GM21423 (cell line): ENCODE data around the gene LZTFL1.
"Not testable (repeated sequence)": the region's sequence is repeated elsewhere in the genome, so short reads cannot be mapped to it uniquely, and the experiment has no call there.

Experiments used
- ATAC-seq: cut with Tn5 transposase; IDR thresholded peaks from one replicate; pipeline ENCODE4 v1.9.1; 2021; ENCODE audit warnings: mild to moderate bottlenecking, moderate library complexity; ENCODE audit not compliant: unreplicated experiment

The LZTFL1 gene

DNA sequence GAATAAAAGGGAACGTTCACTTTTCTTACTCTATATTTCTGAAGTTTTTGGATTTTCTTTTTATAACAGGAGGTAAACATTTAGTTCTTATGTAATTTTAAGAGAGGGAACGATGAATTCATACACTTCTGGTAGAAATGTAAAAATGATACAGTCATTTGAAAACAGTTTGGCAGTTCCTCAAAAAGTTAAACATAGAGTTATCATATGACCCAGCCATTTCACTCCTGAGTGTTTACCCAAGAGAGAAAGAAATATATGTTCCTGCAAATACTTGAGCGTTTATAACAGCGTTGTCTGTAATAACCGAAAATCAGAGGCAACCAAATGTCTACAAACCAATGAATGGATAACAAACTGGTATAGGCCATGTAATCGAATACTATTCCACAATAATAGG, 23.6 kb upstream of the LZTFL1 start:
- ATAC-seq = no peak

DNA sequence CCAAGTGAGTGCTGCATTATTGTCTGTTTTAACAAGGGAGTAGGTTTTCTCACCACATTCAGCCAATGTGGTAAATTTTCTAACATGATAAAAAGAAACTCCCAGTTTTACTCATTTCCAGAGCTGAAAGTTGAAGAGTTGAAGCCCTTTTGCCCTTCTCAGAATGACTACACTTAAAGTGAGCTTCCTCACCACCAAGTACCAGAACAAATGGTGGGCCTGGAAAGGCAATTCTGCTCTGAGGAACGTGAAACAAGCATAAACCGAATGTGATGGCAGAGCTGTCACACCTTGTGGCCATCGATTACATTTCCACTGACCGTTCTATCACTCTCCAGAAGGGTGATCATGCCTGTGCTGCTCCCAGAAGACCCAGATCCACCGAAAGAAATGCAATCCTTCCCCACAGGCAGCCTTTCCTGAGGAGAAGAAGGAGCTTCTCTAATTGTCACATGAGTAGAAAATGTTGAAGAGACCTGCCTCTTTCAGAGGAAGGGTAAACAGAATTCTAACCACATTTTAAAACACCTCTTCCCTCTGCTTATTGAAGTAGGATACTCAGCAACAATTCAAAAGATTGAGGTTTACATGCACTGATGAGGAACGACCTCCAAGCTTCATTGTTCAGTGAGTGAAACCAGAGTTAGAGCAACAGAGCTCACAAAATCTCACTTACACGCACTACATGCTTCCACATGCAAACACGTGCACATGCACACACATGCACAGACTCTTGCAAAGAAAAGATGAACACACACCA, 23.0 kb upstream of the LZTFL1 start:
- ATAC-seq = peak; percentile 61

- ATAC-seq = no peak
Measured at GRCh38 chr3:45861043-45861719, 19.3 kb upstream of the LZTFL1 start.

DNA sequence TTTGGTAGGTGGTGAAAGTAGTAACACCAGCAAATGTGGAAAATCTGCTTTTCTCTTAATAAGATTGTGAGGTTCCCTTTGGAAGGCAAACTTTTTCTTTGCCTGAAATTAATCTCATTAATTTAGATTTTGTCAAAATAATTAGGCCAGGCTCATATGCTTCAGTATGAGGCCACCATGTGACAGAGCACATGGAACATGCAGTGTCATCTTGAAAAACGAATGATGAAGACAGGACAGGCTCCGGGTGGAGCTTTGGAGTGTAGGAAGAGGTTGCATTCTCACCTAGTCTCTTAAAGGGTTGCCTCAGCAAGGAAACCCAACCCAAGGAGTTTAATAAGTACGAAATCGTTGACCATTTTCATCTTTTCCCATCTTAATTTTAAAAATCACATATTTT, 18.6 kb upstream of the LZTFL1 start:
- ATAC-seq = no peak

DNA sequence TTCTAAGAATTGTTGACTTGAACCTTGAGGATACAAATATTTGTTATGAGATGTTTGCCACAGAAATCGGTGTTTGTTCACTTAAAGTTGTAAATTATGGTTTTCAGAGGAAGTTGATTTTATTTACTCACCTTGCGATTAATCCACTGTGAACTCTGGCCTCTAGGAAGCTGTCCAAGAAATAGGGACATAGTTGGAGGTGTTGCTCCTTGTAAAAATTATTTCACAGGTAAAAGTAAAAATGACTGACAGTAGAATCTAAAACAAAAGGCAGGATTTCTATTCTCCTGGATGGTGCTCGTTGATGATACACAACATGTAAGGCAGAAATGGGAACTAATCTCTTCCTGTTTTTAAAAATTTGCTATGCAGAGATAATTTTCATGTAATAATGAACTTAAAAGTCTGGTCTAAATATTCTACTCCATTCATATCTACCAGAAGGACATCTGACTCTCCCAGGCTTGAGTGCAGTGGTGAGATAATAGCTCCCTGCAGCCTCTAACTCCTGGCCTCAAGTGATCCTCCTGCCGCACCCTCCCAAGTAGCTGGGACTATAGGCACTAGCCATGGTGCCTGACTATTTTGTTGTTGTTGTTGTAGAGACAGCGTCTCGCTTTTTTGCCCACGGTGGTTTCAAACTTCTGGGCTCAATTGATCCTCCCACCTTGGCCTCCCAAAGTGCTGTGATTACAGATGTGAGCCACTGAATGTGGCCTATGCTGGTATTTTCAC, 17.1 kb upstream of the LZTFL1 start:
- no peak for ATAC-seq

DNA sequence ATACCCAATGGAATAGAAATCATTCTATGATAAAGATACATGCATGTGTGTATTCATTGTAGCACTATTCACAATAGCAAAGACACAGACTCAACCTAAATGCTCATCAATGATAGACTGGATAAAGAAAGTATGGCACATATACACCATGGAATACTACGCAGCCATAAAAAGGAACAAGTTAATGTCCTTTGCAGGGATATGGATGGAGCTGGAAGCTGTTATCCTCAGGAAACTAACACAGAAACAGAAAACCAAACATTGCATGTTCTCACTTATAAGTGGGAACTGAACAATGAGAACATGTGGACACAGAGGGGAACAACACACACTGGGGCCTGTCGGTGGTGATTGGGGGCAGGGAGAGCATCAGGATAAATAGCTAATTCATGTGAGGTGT, 15.1 kb upstream of the LZTFL1 start:
- ATAC-seq = not testable (repeated sequence)

DNA sequence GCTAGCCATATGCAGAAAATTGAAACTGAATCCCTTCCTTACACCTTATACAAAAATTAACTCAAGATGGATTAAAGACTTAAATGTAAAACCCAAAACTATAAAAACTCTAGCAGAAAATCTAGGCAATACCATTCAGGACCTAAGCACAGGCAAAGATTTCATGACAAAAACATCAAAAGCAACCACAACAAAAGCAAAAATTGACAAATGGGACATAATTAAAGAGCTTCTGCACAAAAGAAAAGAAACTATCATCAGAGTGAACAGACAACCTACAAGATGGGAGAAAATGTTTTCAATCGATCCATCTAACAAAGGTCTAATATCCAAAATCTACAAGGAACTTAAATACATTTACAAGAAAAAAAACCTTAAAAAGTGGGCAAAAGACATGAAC, 14.4 kb upstream of the LZTFL1 start:
- not testable (repeated sequence) for ATAC-seq

GRCh38 chr3:45852828-45853227, 10.9 kb upstream of the LZTFL1 start:
- ATAC-seq = no peak

DNA sequence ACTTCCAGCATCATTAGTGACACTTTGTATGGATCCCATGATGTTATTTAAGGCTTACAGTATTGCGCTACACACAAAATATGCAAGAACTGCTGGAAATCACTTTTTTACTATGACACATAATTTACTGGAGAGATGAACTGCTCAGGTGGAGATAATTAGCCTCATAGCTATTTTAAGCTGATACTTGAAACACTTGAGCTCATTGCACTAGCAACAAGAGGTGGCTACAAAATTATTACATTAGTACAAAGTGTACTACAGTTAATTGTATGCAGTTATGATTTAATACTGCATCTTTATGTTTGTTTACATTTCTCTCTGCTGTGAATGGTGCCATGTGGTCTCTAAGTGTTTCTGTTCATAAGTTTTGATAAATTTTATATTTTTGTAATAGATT, 6.5 kb upstream of the LZTFL1 start:
- no peak for ATAC-seq

GRCh38 chr3:45844616-45845015, 2.7 kb upstream of the LZTFL1 start:
- no peak for ATAC-seq

GRCh38 chr3:45842851-45843625, 1.1 kb upstream of the LZTFL1 start:
- no peak for ATAC-seq

GRCh38 chr3:45841420-45841756, 531 bp downstream of the LZTFL1 start:
- ATAC-seq = peak; percentile 18

DNA sequence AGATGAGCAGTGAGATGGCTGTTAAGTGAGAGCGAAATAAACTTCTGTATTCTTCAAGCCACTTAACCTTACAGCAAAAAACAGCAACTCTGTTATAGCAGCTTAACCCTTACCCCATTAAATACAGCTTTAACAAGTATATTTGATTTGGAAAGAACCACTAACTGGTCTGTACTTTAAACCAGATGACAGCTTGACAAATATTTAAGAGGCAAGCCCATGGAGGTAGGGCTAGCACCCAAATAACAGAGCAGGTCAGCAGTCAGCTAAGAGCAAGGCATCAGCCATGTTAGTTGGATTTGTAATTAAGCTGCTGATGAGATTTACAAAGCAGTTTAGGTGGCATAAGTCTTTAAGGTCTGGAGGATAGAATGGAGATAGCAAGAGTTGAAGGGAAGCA, 3.5 kb downstream of the LZTFL1 start:
- ATAC-seq = no peak

DNA sequence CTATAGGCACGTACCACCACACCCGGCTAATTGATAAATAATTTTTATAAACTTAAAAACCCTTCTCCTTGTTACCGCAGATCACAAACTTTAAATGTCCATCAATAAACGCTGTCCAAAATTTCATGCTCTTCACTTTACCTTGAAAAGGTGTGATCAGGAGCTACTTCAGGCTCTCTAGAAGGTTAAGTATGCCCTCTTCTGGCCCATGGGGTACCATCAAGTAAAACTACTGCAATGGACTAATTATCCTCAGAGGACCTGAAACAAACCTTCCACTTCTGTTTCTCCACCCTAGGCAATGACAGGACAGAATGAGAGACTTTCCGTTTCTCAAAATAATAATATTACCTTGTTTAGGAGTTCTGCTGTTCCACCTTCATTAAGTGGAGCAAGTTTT, 9.2 kb downstream of the LZTFL1 start:
- no peak for ATAC-seq

- ATAC-seq = no peak
Measured at GRCh38 chr3:45830121-45830520, 11.8 kb downstream of the LZTFL1 start.

DNA sequence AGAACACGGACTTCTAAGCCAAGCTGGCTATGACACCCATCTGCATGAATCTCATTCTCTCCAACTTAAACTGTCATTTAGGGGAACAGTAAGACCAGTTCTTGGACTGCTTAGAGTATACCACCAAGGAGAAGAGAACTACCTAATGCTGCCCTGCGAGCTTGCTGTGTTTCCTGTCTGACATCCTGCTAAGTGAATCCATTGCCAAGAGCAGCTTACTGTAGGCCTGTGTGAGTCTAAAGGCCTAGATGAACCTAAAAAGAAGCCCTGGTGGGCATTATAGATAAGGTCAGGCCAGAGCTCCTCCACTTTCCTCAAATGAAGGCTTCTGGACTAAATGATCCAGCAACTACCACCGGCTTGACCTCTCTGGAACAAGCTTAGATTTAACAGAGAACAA, 15.0 kb downstream of the LZTFL1 start:
- ATAC-seq = no peak

- ATAC-seq = no peak
Measured at GRCh38 chr3:45826321-45826720, 15.6 kb downstream of the LZTFL1 start.

DNA sequence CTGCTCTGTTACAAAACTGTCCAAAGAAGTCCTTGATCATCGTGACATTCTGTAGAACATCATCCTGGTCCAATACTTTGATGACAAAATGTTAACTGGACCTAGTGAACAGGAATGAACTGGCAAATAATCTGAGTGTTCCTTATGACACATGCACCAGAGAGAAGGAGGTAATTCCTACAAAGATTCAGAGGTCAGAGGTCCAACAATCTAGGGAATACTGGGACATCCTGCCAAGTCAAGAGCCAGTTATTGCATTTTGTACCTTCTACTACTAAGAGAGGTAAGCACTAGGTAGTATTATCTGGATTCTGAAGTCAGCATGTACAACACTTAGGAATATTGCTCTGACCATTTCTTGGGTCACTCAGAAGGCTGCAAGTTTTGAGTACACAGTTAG, 20.8 kb downstream of the LZTFL1 start:
- no peak for ATAC-seq

DNA sequence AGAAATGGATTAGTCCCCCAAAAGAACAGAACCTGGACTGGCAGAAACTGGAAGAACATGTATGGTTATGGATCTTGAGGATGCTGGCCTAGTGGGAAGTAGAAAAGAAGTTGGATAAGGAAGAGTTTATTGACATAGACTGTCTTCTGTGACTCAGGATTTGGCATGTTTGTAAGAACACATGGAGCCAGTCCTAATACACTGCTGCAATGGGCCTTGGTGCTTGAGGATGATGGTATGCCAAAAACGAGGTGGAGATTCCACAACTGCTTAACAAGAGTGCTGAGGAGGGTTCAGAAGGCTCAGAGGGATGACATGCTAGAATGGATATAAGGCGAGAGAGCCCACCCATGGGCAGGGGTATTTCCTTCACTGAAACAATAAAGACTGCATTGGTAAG, 22.4 kb downstream of the LZTFL1 start:
- no peak for ATAC-seq

DNA sequence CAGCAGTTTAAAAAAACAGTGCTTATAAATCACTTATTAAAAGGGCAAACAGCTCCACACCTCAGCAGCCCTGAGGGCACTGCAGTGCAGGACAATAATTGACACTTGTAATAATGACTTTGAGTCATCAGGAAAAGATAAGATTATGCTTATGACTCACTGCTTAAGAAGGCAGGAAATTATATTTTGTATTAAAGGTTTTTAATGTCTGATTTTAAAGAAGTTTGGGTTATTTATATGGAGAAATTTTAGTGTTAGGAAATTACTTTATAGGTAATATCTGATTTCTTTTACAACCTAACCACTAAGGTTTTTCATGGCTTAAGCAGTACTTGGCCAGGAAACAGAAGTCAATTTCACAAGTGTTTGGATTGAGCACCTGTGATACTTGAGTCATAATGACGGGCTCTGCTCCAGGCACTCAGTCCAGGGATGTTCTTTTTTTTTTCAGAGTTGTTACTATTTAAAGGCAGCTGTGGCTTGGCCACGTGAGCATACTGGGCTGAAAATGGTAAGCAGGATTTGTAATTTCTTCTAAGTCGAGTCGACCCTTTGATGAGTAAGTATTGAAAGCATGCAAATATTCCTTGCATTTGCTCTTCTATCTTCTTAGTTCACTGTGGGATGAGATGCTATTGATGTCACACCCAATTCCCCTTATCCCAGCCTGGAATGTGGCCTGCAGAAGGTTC, 23.9 kb downstream of the LZTFL1 start:
- no peak for ATAC-seq

- ATAC-seq = no peak
Measured at GRCh38 chr3:45816544-45816943, 25.4 kb downstream of the LZTFL1 start.
